ENCODE data around the gene MYO16.

Gene MYO16

GRCh38 chr13:108933061-108933460 is 303.6 kb downstream of the MYO16 start:
- DNase-seq (ENCODE audit: low spot score), result no peak

- DNase-seq (ENCODE audit: low spot score), result no peak
Measured at GRCh38 chr13:108938155-108938554, 308.7 kb downstream of the MYO16 start.

- DNase-seq (ENCODE audit: low spot score), result no peak
Measured at GRCh38 chr13:108940121-108940520, 310.7 kb downstream of the MYO16 start.

GRCh38 chr13:108943842-108944241 is 314.4 kb downstream of the MYO16 start:
- no peak for DNase-seq (ENCODE audit: low spot score)

GRCh38 chr13:108944760-108945159 is 315.3 kb downstream of the MYO16 start:
- DNase-seq (ENCODE audit: low spot score), result no peak

GRCh38 chr13:108947551-108948030 is 318.2 kb downstream of the MYO16 start:
- DNase-seq (ENCODE audit: low spot score), result no peak

GRCh38 chr13:108948251-108948671 is 318.9 kb downstream of the MYO16 start:
- DNase-seq (ENCODE audit: low spot score), result no peak

- DNase-seq (ENCODE audit: low spot score), result no peak
Measured at GRCh38 chr13:108950333-108951010, 321.1 kb downstream of the MYO16 start.

- no peak for DNase-seq (ENCODE audit: low spot score)
Measured at GRCh38 chr13:108955741-108956140, 326.3 kb downstream of the MYO16 start.

- DNase-seq (ENCODE audit: low spot score), result no peak
Measured at GRCh38 chr13:108957369-108958012, 328.1 kb downstream of the MYO16 start.

- no peak for DNase-seq (ENCODE audit: low spot score)
Measured at GRCh38 chr13:108958013-108958376, 328.6 kb downstream of the MYO16 start.

GRCh38 chr13:108959234-108959633 is 329.8 kb downstream of the MYO16 start:
- no peak for DNase-seq (ENCODE audit: low spot score)

- no peak for DNase-seq (ENCODE audit: low spot score)
Measured at GRCh38 chr13:108960006-108960405, 330.6 kb downstream of the MYO16 start.

- peak; percentile 18 for DNase-seq (ENCODE audit: low spot score)
Measured at GRCh38 chr13:108961542-108962125, 332.2 kb downstream of the MYO16 start.

- DNase-seq (ENCODE audit: low spot score), result no peak
Measured at GRCh38 chr13:108962654-108963053, 333.2 kb downstream of the MYO16 start.

- no peak for DNase-seq (ENCODE audit: low spot score)
Measured at GRCh38 chr13:108963276-108963810, 333.9 kb downstream of the MYO16 start.

- DNase-seq (ENCODE audit: low spot score), result no peak
Measured at GRCh38 chr13:108963846-108964600, 334.6 kb downstream of the MYO16 start.

GRCh38 chr13:108964606-108965005 is 335.2 kb downstream of the MYO16 start:
- DNase-seq (ENCODE audit: low spot score), result no peak

GRCh38 chr13:108967371-108967770 is 338.0 kb downstream of the MYO16 start:
- no peak for DNase-seq (ENCODE audit: low spot score)

GRCh38 chr13:108968566-108968965 is 339.2 kb downstream of the MYO16 start:
- no peak for DNase-seq (ENCODE audit: low spot score)

- no peak for DNase-seq (ENCODE audit: low spot score)
Measured at GRCh38 chr13:108974686-108975085, 345.3 kb downstream of the MYO16 start.

- no peak for DNase-seq (ENCODE audit: low spot score)
Measured at GRCh38 chr13:108980237-108980636, 350.8 kb downstream of the MYO16 start.
